GM21786 (cell line): ENCODE measurements around the gene CBLIF.
"Not testable (repeated sequence)": the region's sequence is repeated elsewhere in the genome, so short reads cannot be mapped to it uniquely, and the experiment has no call there.

ENCODE experiments used
- ATAC-seq: cut with Tn5 transposase; IDR thresholded peaks from one replicate; pipeline ENCODE4 v1.9.1; 2021; ENCODE audit not compliant: unreplicated experiment

CBLIF gene

GRCh38 chr11:59801160-59801706 is 44.1 kb downstream of the CBLIF start:
- ATAC-seq, result no peak

GRCh38 chr11:59800390-59801025 is 44.8 kb downstream of the CBLIF start:
- ATAC-seq, result no peak

- no peak for ATAC-seq
These were observed 50.9 kb downstream of the CBLIF start for GRCh38 chr11:59794417-59794816.

DNA sequence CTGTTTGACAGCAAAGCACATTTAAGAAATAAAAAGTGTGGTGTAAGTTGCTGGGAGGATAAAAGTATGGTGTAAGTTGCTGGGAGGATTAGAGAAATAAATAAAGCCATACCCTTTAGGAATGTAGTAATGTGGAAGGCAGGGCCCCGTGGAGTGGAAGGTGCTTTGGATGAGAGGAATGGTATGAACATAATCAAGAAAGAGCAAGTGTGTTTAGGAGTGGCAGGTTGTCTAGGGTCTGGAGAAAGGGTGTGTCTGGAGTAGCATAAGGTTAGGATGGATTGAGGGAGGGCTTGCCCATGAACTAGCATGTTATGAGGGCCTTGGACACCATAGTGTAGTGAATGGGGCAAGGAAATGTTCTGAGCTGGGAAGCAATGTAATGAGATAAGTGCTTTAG is 52.8 kb downstream of the CBLIF start:
- no peak for ATAC-seq

- no peak for ATAC-seq
These were observed 53.7 kb downstream of the CBLIF start for GRCh38 chr11:59791639-59792038.

GRCh38 chr11:59787816-59788215 is 57.5 kb downstream of the CBLIF start:
- no peak for ATAC-seq

GRCh38 chr11:59787255-59787588 is 58.1 kb downstream of the CBLIF start:
- ATAC-seq, result no peak

GRCh38 chr11:59785818-59786217 is 59.5 kb downstream of the CBLIF start:
- ATAC-seq, result no peak

DNA sequence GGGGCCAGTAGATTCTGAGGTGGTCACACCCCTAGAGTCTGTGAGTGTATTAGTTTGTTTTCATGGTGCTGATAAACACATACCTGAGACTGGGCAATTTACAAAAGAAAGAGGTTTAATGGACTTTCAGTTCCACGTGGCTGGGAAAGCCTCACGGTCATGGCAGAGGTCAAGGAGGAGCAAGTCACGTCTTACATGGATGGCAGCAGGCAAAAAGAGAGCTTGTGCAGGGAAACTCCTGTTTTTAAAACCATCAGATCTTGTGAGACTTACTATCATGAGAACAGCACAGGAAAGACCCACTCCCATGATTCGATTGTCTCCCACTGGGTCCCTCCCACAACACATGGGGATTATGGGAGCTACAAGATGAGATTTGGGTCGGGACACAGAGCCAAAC is 60.9 kb downstream of the CBLIF start:
- ATAC-seq, result not testable (repeated sequence)

DNA sequence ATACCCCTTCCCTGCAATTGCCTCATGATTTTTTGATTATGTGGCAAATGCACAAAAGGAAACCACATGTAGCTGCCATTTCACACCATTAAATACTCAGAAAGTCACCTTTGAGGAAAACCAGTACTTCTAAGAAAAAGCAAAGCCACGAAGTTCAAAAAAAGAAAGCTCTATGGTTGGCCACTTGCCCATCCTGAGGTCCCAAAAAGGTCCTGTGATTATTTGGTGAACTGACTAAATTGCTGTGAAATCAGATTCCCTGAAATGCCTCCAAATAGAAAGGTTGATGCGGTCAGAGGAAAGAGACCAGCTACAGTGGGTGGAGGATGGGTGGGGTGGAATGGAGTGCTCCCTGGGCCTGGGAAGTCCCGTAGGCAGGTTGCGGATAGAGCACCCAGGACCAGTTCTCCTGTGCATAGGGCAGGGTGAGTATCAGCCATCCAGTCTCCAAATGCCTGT is 61.6 kb downstream of the CBLIF start:
- no peak for ATAC-seq

- no peak for ATAC-seq
These were observed 63.2 kb downstream of the CBLIF start for GRCh38 chr11:59782080-59782479.

DNA sequence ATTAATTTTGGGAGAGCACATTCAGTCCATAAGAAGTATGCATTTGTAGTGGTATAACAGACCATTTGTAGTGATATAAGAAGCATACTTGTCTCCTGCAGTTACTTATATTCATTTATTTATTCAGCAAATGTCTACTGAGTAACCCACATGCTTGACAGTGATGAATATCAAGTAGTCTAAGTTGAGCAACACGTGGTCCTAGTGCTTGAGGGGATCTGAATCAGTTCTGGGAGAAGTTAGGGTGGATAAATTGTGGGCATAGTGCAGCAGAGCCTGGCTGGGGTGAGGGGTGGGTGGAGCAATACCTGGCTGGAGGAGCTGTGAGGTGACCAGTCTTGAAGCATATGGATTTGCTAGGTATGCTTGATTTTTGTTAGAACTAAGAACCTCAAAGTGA is 65.8 kb downstream of the CBLIF start:
- ATAC-seq, result no peak
